Ectodermal cell (in vitro differentiated cells): ENCODE results near the gene NR6A1.
A peak's percentile ranks its signal among the peaks of the same experiment; 100 is the strongest.

Experiments
- H3K27ac ChIP-seq: 2 replicates; pipeline ENCODE4 v1.7.0; 2013; ENCODE audit warnings: mild to moderate bottlenecking, low read depth, low read length; ENCODE audit not compliant: insufficient read depth, poor library complexity, severe bottlenecking
- H3K27me3 ChIP-seq: 2 replicates; pipeline ENCODE4 v1.7.0; 2013; ENCODE audit warnings: mild to moderate bottlenecking, low read length; ENCODE audit not compliant: insufficient read depth, control insufficient read depth, poor library complexity, severe bottlenecking
- H3K36me3 ChIP-seq: one replicate; pipeline ENCODE4 v1.7.0; 2013; ENCODE audit warnings: low read length; ENCODE audit not compliant: control insufficient read depth, insufficient read depth
- H3K4me1 ChIP-seq: one replicate; pipeline ENCODE4 v1.7.0; 2013; ENCODE audit warnings: low read length; ENCODE audit not compliant: control insufficient read depth, insufficient read depth
- H3K4me3 ChIP-seq: 2 replicates; pipeline ENCODE4 v1.7.0; 2013; ENCODE audit warnings: low read depth, low read length, control low read depth; ENCODE audit not compliant: insufficient read depth
- H3K9me3 ChIP-seq: 2 replicates; pipeline ENCODE4 v1.7.0; 2013; ENCODE audit warnings: mild to moderate bottlenecking, low read length, moderate library complexity; ENCODE audit not compliant: control insufficient read depth
- WGBS, 2 experiments: methylation state at CpG; one replicate each; pipeline ENCODE4 v1.1.7; 2013; ENCODE audit warnings: missing lambda C conversion rate in 2 of 2; 5-methylcytosine and 5-hydroxymethylcytosine counted together

The NR6A1 gene

GRCh38 chr9:124506931-124507879 lies 263.9 kb downstream of the NR6A1 start, which contains the start of gene NR5A1:
Gene NR5A1, minus strand, starts transcription at chr9:124507399. Its CDS starts 4,004 bp downstream, at chr9:124503395.
- Histone ChIP-seq H3K36me3 (no peaks in the 10 kb centered on the region), H3K27me3 (peaks cover 46% of the 10 kb centered on the region)
- 93% methylated on average over 34 of the region's 34 CpGs for WGBS, 2 experiments

DNA sequence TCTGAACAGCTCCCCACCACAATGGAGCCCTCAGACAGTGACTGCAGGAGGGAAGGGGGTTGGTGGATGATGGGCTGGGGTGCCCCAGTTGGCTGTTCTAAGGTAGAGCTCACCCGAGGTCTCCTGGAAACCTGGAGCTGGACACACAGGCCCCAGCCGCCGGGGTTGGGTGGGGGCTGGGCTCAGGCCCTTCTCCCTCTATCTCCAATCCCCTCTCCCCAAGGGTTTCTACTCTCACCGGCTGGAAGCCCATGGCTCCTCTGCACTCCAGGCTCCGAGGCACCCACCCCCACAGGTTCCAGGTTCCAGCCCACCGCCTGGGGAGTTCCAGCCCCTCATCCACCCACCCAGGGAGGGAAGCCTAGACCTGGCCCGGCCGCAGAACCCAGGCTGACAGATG lies 264.7 kb downstream of the NR6A1 start:
- no peaks in the 10 kb centered on the region for H3K4me1 ChIP-seq
- WGBS, 2 experiments, result 81 to 84% methylated on average over 8 of the region's 8 CpGs
- H3K27ac ChIP-seq, result no peak overlapping the region
- H3K4me3 ChIP-seq, result no peak overlapping the region
- H3K27me3 ChIP-seq, result peaks cover 54% of the 10 kb centered on the region
- H3K9me3 ChIP-seq, result no peaks in the 10 kb centered on the region
- no peaks in the 10 kb centered on the region for H3K36me3 ChIP-seq

More at GRCh38 chr9:124506931-124507879, 263.9 kb downstream of the NR6A1 start, which contains the start of gene NR5A1:
- H3K9me3 ChIP-seq, result no peaks in the 10 kb centered on the region
- no peak within 1 kb of the TSS for H3K27ac ChIP-seq
- peaks cover 5% of the 10 kb centered on the region for H3K4me1 ChIP-seq
- H3K4me3 ChIP-seq, result no peak within 1 kb of the TSS

GRCh38 chr9:124505901-124506346 lies 265.2 kb downstream of the NR6A1 start:
- WGBS, 2 experiments, result 91 to 92% methylated on average over 19 of the region's 19 CpGs
- H3K4me3 ChIP-seq, result no peak overlapping the region
- no peaks in the 10 kb centered on the region for H3K4me1 ChIP-seq
- H3K36me3 ChIP-seq, result no peaks in the 10 kb centered on the region
- no peak overlapping the region for H3K27ac ChIP-seq
- no peaks in the 10 kb centered on the region for H3K9me3 ChIP-seq
- H3K27me3 ChIP-seq, result peaks cover 59% of the 10 kb centered on the region

DNA sequence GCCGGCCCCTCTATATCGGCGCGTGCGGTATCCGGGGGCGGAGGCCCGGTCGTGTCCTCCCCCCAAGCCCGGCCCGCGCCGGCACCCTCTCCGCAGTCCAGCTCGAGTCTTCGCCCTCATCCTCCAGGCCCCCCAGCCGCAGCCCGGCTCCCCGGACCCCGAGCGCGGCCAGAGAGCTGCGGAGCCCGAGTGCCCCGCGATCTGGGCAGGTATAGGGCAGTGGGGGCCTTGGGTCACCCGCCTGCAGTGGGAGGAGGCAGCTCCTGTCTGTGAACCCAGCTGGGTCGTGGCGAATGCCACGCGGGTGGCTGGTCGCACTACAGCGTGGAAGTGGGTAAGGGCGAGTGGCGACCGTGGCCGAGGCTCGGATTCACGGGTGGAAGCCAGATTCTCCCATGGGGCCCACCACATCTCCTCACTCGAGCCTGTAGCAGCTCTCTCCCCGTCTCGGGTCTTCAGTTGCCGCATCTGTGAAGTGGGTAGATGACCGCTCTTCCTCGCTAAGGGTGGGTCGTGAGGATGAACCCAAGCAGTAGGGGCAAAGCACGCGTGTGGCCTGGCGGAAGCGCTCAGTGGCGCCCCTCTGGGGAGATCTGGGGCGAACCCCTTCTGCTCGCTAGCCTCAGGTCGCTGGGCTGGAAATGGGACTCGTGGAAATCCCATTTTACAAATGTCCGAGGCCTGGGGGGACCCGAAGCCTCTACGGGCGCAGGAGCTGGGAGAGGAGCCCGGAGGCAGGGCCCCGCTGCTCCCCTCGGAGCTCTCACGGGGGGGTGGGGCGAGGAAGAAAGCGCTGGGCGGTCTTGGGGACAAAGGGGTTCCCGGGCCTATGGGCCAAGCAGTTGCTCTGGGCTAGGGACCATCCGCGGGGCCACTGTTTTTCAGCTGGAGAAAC lies 265.9 kb downstream of the NR6A1 start:
- Histone ChIP-seq H3K4me1 (no peaks in the 10 kb centered on the region), H3K9me3 (no peaks in the 10 kb centered on the region), H3K4me3 (peak overlapping the region; percentile 20), H3K27ac (no peak overlapping the region), H3K27me3 (peaks cover 62% of the 10 kb centered on the region), H3K36me3 (no peaks in the 10 kb centered on the region)
- WGBS, 2 experiments, result 43 to 47% methylated on average over 69 of the region's 69 CpGs

DNA sequence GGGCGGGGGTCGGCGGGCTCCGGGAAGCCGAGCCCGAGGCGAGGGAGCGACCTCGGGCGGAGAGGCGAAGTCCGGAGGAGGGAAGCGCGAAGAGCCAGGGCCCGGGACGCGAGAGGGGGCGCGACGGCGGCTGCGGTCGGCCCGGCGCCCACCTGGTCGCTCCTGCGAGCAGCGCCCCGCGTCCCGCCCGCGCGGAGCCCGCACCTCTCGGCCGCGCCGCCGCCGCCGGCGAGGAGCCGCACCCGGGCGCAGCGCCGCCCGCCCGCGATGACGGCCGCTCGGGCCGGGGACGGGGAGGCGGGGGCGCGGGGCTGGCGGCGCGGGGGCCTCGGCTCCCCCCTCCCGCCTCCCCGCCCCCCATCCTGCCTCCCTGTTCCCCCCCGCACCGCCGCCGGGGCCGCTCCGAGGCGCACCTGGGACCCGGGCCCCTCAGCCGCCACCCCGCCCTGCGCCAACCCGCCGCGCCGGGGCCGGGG lies 266.5 kb downstream of the NR6A1 start:
- 1% methylated on average over 79 to 80 of the region's 81 CpGs for WGBS, 2 experiments

GRCh38 chr9:124503713-124504529 lies 267.2 kb downstream of the NR6A1 start:
- 5% methylated on average over 76 of the region's 76 CpGs for WGBS, 2 experiments
- no peaks in the 10 kb centered on the region for H3K36me3 ChIP-seq
- no peak overlapping the region for H3K27ac ChIP-seq
- no peaks in the 10 kb centered on the region for H3K4me1 ChIP-seq
- H3K4me3 ChIP-seq, result no peak overlapping the region
- peaks cover 62% of the 10 kb centered on the region for H3K27me3 ChIP-seq
- no peaks in the 10 kb centered on the region for H3K9me3 ChIP-seq

More for the DNA sequence above, 266.5 kb downstream of the NR6A1 start:
- peaks cover 62% of the 10 kb centered on the region for H3K27me3 ChIP-seq
- H3K4me3 ChIP-seq, result peak overlapping the region; percentile 20
- no peak overlapping the region for H3K27ac ChIP-seq
- H3K4me1 ChIP-seq, result no peaks in the 10 kb centered on the region
- no peaks in the 10 kb centered on the region for H3K9me3 ChIP-seq
- no peaks in the 10 kb centered on the region for H3K36me3 ChIP-seq

DNA sequence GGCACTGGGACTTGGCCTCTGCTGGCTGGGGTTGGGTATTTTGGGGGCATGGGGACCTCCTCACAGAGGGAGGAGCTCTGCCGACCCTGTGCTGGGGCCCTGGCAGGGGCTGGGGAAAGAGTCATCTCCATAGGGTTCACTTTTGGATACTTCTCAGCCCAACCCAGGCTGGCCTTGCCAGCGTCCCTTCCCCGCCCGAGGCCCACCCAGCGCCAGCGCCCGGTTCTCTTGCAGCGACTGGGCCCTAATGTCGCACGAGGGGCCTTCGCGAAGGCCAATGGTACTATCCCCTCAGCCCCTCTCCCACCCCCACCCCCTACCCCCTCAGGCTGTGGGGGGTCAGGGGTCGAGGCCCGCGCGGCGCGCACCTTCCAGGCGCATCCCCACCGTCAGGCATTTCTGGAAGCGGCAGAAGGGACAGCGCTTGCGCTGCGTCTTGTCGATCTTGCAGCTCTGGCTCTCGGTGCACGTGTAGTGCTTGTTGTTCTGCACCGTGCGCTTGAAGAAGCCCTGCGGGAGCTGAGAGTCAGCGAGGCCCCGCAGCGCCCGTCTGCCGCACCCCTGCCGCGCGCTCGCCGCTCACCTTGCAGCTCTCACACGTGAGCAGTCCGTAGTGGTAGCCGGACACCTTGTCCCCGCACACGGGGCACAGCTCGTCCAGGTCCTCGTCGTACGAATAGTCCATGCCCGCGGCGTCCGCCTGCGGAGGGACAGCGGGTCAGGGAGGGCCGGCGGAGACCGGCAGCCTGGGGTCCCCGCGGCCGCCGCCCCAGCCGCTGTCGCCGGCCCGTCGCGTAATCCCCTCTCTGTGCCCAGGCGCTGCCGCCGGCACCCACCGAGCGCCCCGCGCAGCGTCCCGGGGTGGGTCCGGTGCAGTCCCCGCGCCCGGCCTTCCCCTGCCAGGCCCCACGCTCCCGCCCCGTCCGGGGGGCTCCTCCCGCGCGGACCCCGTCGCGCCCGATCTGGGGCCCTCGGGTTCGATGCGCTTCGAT lies 268.1 kb downstream of the NR6A1 start:
- H3K27me3 ChIP-seq, result peaks cover 62% of the 10 kb centered on the region
- H3K4me3 ChIP-seq, result no peak overlapping the region
- WGBS, 2 experiments, result 17 to 18% methylated on average over 96 of the region's 96 CpGs

GRCh38 chr9:124501771-124502320 lies 269.3 kb downstream of the NR6A1 start:
- H3K27me3 ChIP-seq, result peaks cover 62% of the 10 kb centered on the region
- WGBS, 2 experiments, result 85 to 87% methylated on average over 11 of the region's 11 CpGs
- H3K9me3 ChIP-seq, result no peaks in the 10 kb centered on the region
- peaks cover 6% of the 10 kb centered on the region for H3K4me1 ChIP-seq
- no peak overlapping the region for H3K4me3 ChIP-seq
- H3K27ac ChIP-seq, result no peak overlapping the region
- no peaks in the 10 kb centered on the region for H3K36me3 ChIP-seq

More for the DNA sequence above, 268.1 kb downstream of the NR6A1 start:
- Histone ChIP-seq H3K9me3 (no peaks in the 10 kb centered on the region), H3K27ac (no peak overlapping the region), H3K4me1 (peaks cover 5% of the 10 kb centered on the region), H3K36me3 (no peaks in the 10 kb centered on the region)
